Activated CD8-positive, alpha-beta memory T cell treated with anti-CD3 and anti-CD28 coated beads, Interleukin-2, amount 50 U/mL, for 24 hours (primary cell): ENCODE data around the gene DAZAP1.

Experiments used
- DNase-seq: peaks from one replicate; pipeline ENCODE4 v3.0.0-alpha.2; 2020; ENCODE audit errors: extremely low read depth

DAZAP1 gene

GRCh38 chr19:1441022-1441426 is 33.6 kb downstream of the DAZAP1 start:
- no peak for DNase-seq

- no peak for DNase-seq
Observed at GRCh38 chr19:1441677-1442438, 34.5 kb downstream of the DAZAP1 start.

DNA sequence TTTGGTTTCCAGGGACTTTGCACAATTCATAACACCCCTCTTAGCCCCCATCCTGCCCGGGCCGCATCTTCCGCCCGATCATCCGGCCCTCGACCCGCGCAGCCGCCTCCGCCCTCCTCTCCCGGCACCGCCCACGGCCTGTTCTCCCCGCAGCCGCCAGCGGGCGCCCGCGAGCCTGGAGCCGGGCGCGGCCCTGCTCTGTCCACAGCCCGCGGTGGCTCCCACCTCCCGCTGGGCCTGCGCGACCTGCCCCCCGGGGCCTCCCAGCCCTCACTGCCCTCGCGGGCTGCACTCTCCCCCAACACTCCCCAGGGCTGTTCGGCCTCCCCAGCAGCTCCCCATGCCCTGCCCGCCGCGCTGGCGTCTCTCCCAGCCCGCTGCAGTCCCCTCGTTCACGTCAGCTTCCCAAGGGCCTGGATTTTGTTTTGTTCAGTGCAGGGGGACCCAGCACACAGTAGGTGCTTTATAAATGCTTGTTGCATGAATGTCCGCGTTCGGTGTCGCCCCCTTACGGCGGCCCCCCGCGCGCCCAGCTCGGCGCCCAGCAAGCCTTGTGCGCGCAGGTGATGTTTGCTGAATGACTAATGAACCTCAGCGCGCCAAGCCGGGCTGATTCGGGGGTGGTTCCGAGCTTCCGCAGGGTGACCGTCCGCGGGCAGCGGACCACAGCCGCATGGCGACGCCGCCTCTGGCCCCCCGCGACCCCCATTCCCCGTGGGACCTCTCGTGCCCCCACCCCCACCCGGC is 38.0 kb downstream of the DAZAP1 start:
- no peak for DNase-seq

- DNase-seq = no peak
Observed at GRCh38 chr19:1445932-1446712, 38.7 kb downstream of the DAZAP1 start.

GRCh38 chr19:1446713-1447481 is 39.5 kb downstream of the DAZAP1 start:
- DNase-seq = no peak

- DNase-seq = no peak
Observed at GRCh38 chr19:1447504-1447903, 40.1 kb downstream of the DAZAP1 start.

DNA sequence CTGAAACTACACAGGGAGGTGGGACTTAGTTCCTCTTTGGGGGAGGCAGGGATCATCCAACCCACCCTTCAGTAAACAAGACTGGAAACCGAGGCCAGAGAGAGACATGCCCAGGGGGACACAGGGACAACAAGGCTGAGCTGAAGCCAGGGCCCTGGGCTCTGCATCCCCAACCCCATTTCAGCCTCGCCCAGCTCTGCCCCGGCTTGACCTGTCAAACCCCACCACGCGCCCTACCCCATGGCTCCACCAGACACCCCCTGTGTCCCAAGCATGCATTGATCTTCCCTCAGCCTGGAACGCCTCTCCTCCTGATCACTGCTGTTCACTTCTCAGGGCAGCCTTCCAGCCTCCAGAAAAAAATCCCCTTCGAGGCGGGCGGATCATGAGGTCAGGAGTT is 40.6 kb downstream of the DAZAP1 start:
- no peak for DNase-seq

- no peak for DNase-seq
Observed at GRCh38 chr19:1449467-1450442, 42.4 kb downstream of the DAZAP1 start, which contains the start of gene APC2. APC2 (plus strand) TSS chr19:1450121; CDS start chr19:1453002, 2,881 bp downstream.

DNA sequence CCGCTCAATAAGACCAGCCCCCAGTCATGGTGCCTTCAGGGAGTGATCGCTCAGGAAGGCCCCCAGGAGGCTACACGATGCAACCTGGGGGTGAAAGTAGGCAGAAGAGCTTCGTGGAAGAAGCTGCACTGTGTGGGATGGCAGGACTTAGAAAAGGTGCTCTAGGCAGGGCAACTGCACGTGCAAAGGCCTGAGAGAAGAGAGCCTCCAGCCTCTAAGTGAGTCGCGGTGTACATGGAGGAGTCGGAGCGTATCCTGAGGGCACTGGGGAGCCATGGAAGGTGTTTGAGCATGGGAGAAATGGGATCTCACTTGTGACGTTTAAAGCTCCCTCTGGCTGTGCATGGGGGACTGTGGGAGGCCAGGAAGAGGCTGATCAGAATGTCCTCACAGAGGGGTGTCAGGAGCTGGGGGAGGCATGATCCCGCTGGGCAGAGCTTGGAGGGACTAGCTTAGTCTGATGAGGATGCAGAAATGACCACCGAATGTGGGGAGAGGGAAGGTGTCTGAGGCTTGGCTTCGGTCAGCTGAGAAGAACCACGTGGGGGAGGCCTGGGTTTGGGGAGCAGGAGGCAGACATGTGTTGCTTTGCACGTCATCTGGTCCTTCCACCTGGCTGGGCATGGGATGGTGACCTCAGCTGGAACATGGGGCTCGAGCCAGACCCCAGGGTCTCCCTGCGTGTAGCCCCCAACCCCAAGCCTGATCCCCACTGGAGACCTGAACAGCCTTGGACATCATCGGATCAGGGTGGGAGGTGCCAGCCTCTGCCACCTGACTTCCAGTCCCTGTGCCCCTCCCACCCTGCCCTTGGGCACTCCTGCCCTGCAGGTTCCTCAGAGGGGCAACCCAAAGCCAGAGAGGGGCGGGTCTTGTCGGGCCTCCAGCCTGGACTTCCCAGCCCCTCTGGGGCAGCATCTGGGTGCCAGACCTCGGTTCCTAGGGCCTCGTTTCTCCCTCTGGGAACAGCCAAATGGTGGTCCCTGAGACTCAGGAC is 43.6 kb downstream of the DAZAP1 start:
- no peak for DNase-seq

GRCh38 chr19:1451916-1452801 is 44.8 kb downstream of the DAZAP1 start:
- no peak for DNase-seq

GRCh38 chr19:1452802-1453524 is 45.6 kb downstream of the DAZAP1 start:
- DNase-seq = no peak

GRCh38 chr19:1453525-1454364 is 46.4 kb downstream of the DAZAP1 start:
- no peak for DNase-seq

DNA sequence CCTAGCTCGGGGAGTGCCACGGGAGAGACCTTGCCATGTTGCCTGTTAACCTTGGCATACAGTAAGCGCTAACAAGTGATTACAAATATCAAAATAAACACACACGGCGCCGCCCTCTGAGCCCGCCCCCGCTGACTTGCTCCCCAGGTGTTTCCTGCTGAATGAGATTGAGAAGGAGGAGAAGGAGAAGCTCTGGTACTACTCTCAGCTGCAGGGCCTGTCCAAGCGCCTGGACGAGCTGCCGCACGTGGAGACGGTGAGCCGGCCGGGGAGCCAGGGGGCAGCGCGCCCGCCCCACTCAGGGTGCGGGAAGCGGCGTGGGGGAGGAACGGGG is 47.6 kb downstream of the DAZAP1 start:
- DNase-seq = no peak

DNA sequence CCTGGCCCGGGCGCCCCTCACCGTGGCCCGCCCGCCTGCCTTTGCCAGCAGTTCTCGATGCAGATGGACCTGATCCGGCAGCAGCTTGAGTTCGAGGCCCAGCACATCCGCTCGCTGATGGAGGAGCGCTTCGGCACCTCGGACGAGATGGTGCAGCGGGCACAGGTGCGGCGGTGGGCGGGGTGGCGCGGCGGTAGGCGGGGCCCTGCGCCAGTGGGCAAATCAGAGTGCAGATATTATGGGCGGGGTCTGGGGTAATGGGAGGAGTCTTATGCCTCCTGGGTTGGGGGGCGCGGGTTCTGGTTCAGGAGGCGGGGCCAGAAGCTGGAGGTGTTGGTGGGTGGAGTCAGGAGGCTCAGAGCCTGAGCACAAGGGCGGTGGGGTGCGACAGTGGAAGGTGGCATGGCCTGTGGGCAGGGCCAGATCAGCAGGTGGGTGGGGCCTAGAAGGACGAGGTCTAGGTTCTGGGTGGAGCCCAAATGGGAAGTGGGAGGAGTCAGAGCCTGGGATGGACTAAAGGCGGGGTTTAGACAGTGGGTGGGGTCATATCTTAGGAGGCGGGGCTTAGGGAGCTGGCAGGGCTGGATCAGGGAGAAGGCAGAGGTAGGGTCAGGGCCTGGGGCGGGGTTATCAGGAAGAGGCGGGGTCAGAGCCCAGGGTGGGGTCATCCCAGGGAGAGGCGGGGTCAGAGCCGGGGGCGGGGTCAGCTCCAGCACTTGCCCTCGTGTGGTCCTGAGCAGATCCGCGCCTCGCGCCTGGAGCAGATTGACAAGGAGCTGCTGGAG is 48.1 kb downstream of the DAZAP1 start:
- no peak for DNase-seq

DNA sequence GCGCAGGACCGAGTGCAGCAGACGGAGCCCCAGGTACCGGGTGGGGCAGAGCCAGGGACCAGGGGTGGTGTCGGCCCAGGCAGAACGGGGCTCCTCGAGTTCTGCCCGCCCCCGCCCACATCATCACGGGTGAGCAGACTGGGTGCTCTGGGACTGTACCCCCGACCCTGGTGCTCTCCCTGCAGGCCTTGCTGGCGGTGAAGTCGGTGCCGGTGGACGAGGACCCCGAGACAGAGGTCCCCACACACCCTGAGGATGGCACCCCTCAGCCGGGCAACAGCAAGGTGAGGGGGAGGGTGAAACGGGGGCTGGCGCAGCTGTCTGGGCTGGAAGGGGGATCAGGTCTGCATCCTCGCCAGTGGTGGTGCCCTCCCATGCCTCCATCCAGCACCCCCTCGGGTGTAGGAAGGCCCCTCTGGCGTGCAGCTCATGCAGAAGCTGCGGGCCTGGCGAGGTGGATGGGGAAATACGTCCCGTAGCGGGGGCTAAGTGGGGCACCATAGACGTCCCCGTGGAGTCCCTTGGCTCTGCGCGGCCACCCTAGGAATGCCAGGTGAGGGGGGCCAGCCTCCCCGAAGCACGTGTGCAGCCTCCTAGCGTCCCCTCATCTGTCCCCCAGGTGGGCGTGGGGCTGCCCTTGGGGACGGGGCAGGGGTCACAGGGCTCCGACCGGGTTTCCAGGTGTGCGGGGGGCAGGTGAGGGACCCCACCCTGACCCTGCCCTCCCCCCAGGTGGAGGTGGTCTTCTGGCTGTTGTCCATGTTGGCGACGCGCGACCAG is 48.9 kb downstream of the DAZAP1 start:
- DNase-seq = no peak
